ENCODE results near the gene PRLR.
"Not testable (repeated sequence)": the region's sequence is repeated elsewhere in the genome, so short reads cannot be mapped to it uniquely, and the experiment has no call there.

The PRLR gene

GRCh38 chr5:35045280-35045679, 185.0 kb downstream of the PRLR start:
- in situ Hi-C loops (cut with MboI; ENCODE audit: low sequenced_read_pairs): no loop called here

GRCh38 chr5:35044649-35045048, 185.6 kb downstream of the PRLR start:
- in situ Hi-C loops (cut with MboI; ENCODE audit: low sequenced_read_pairs): no loop called here

- in situ Hi-C loops (cut with MboI; ENCODE audit: low sequenced_read_pairs): no loop called here
Measured at GRCh38 chr5:35042781-35043180, 187.5 kb downstream of the PRLR start.

GRCh38 chr5:35041261-35041660, 189.0 kb downstream of the PRLR start:
- in situ Hi-C loops (cut with MboI; ENCODE audit: low sequenced_read_pairs): no loop called here

GRCh38 chr5:35038891-35039290, 191.4 kb downstream of the PRLR start:
- in situ Hi-C loops (cut with MboI; ENCODE audit: low sequenced_read_pairs): no loop called here

GRCh38 chr5:35036536-35036935, 193.8 kb downstream of the PRLR start:
- in situ Hi-C loops (cut with MboI; ENCODE audit: low sequenced_read_pairs): no loop called here

GRCh38 chr5:35035929-35036328, 194.4 kb downstream of the PRLR start:
- in situ Hi-C loops (cut with MboI; ENCODE audit: low sequenced_read_pairs): not testable (repeated sequence)

- in situ Hi-C loops (cut with MboI; ENCODE audit: low sequenced_read_pairs): no loop called here
Measured at GRCh38 chr5:35035271-35035670, 195.0 kb downstream of the PRLR start.

- in situ Hi-C loops (cut with MboI; ENCODE audit: low sequenced_read_pairs): no loop called here
Measured at GRCh38 chr5:35032356-35032755, 197.9 kb downstream of the PRLR start.

- in situ Hi-C loops (cut with MboI; ENCODE audit: low sequenced_read_pairs): no loop called here
Measured at GRCh38 chr5:35031276-35031675, 199.0 kb downstream of the PRLR start.

GRCh38 chr5:35030426-35031100, 199.7 kb downstream of the PRLR start:
- in situ Hi-C loops (cut with MboI; ENCODE audit: low sequenced_read_pairs): no loop called here

- in situ Hi-C loops (cut with MboI; ENCODE audit: low sequenced_read_pairs): no loop called here
Measured at GRCh38 chr5:35029333-35029732, 201.0 kb downstream of the PRLR start.

GRCh38 chr5:35026941-35027340, 203.3 kb downstream of the PRLR start:
- in situ Hi-C loops (cut with MboI; ENCODE audit: low sequenced_read_pairs): no loop called here

GRCh38 chr5:35026280-35026840, 203.9 kb downstream of the PRLR start:
- in situ Hi-C loops (cut with MboI; ENCODE audit: low sequenced_read_pairs): no loop called here

- in situ Hi-C loops (cut with MboI; ENCODE audit: low sequenced_read_pairs): no loop called here
Measured at GRCh38 chr5:35024911-35025510, 205.3 kb downstream of the PRLR start.

- in situ Hi-C loops (cut with MboI; ENCODE audit: low sequenced_read_pairs): no loop called here
Measured at GRCh38 chr5:35023391-35024178, 206.7 kb downstream of the PRLR start.

GRCh38 chr5:35016174-35017051, 213.9 kb downstream of the PRLR start:
- in situ Hi-C loops (cut with MboI; ENCODE audit: low sequenced_read_pairs): no loop called here

GRCh38 chr5:35015063-35015462, 215.2 kb downstream of the PRLR start:
- in situ Hi-C loops (cut with MboI; ENCODE audit: low sequenced_read_pairs): no loop called here

- in situ Hi-C loops (cut with MboI; ENCODE audit: low sequenced_read_pairs): no loop called here
Measured at GRCh38 chr5:35012796-35013195, 217.5 kb downstream of the PRLR start.

- in situ Hi-C loops (cut with MboI; ENCODE audit: low sequenced_read_pairs): no loop called here
Measured at GRCh38 chr5:35012365-35012764, 217.9 kb downstream of the PRLR start.

- in situ Hi-C loops (cut with MboI; ENCODE audit: low sequenced_read_pairs): no loop called here
Measured at GRCh38 chr5:35010676-35011075, 219.6 kb downstream of the PRLR start.

Measured in hTERT RPE-1 (cell line).